SKM-1 treated with dmso at 0.1 percent for 144 hours (cell line): ENCODE data around the gene GALNT13.

Source experiments
- DNase-seq: peaks from one replicate; lab custom pipeline; 2025; ENCODE audit not compliant: unreplicated experiment; lab: John Stamatoyannopoulos, UW

The GALNT13 gene

GRCh38 chr2:154120706-154121105 is 249.0 kb downstream of the GALNT13 start:
- no peak for DNase-seq

GRCh38 chr2:154125891-154126290 is 254.2 kb downstream of the GALNT13 start:
- no peak for DNase-seq

- no peak for DNase-seq
Observed at GRCh38 chr2:154130821-154131220, 259.1 kb downstream of the GALNT13 start.

GRCh38 chr2:154132827-154133226 is 261.1 kb downstream of the GALNT13 start:
- no peak for DNase-seq

GRCh38 chr2:154133823-154134222 is 262.1 kb downstream of the GALNT13 start:
- DNase-seq, result no peak

GRCh38 chr2:154140249-154141025 is 268.7 kb downstream of the GALNT13 start:
- no peak for DNase-seq

- no peak for DNase-seq
Observed at GRCh38 chr2:154142480-154142879, 270.8 kb downstream of the GALNT13 start.

GRCh38 chr2:154143105-154143504 is 271.4 kb downstream of the GALNT13 start:
- DNase-seq, result no peak

- DNase-seq, result peak; percentile 7
Observed at GRCh38 chr2:154158101-154158500, 286.4 kb downstream of the GALNT13 start.

GRCh38 chr2:154161286-154161685 is 289.6 kb downstream of the GALNT13 start:
- DNase-seq, result no peak

- no peak for DNase-seq
Observed at GRCh38 chr2:154170400-154170799, 298.7 kb downstream of the GALNT13 start.

- DNase-seq, result no peak
Observed at GRCh38 chr2:154173164-154173563, 301.4 kb downstream of the GALNT13 start.

- no peak for DNase-seq
Observed at GRCh38 chr2:154173919-154174318, 302.2 kb downstream of the GALNT13 start.

GRCh38 chr2:154182008-154182407 is 310.3 kb downstream of the GALNT13 start:
- DNase-seq, result no peak

GRCh38 chr2:154187948-154188347 is 316.2 kb downstream of the GALNT13 start:
- no peak for DNase-seq

GRCh38 chr2:154189953-154190352 is 318.2 kb downstream of the GALNT13 start:
- DNase-seq, result no peak

GRCh38 chr2:154193246-154193645 is 321.5 kb downstream of the GALNT13 start:
- no peak for DNase-seq

GRCh38 chr2:154194909-154195643 is 323.4 kb downstream of the GALNT13 start:
- DNase-seq, result no peak

- no peak for DNase-seq
Observed at GRCh38 chr2:154195644-154196195, 324.0 kb downstream of the GALNT13 start.

GRCh38 chr2:154198866-154199265 is 327.1 kb downstream of the GALNT13 start:
- DNase-seq, result peak; percentile 5

GRCh38 chr2:154203206-154203605 is 331.5 kb downstream of the GALNT13 start:
- DNase-seq, result no peak

GRCh38 chr2:154203902-154204301 is 332.2 kb downstream of the GALNT13 start:
- DNase-seq, result no peak
